CD4-positive, alpha-beta T cell treated with Interleukin-17A for 1 hour (primary cell): ENCODE measurements around the gene PKNOX2.

Source experiments
- DNase-seq: peaks from one replicate; pipeline ENCODE4 v3.0.0-alpha.2; 2020

Gene PKNOX2

GRCh38 chr11:125264100-125265022 lies 99.8 kb downstream of the PKNOX2 start:
- no peak for DNase-seq

- no peak for DNase-seq
These were observed 103.0 kb downstream of the PKNOX2 start for GRCh38 chr11:125267548-125267947.

- no peak for DNase-seq
These were observed 104.1 kb downstream of the PKNOX2 start for GRCh38 chr11:125268611-125269010.

- DNase-seq = no peak
These were observed 105.6 kb downstream of the PKNOX2 start for GRCh38 chr11:125270106-125270505.

GRCh38 chr11:125270711-125271110 lies 106.2 kb downstream of the PKNOX2 start:
- no peak for DNase-seq

GRCh38 chr11:125271483-125272091 lies 107.0 kb downstream of the PKNOX2 start:
- no peak for DNase-seq

- DNase-seq = no peak
These were observed 107.5 kb downstream of the PKNOX2 start for GRCh38 chr11:125272092-125272491.

GRCh38 chr11:125272821-125273220 lies 108.3 kb downstream of the PKNOX2 start:
- no peak for DNase-seq

GRCh38 chr11:125273519-125274000 lies 109.0 kb downstream of the PKNOX2 start:
- no peak for DNase-seq

- DNase-seq = no peak
These were observed 109.8 kb downstream of the PKNOX2 start for GRCh38 chr11:125274309-125274708.

- DNase-seq = no peak
These were observed 110.2 kb downstream of the PKNOX2 start for GRCh38 chr11:125274774-125275173.

- DNase-seq = no peak
These were observed 111.5 kb downstream of the PKNOX2 start for GRCh38 chr11:125275905-125276618.

- DNase-seq = no peak
These were observed 112.0 kb downstream of the PKNOX2 start for GRCh38 chr11:125276619-125276976.

- DNase-seq = no peak
These were observed 115.3 kb downstream of the PKNOX2 start for GRCh38 chr11:125279676-125280418.

GRCh38 chr11:125280646-125281045 lies 116.1 kb downstream of the PKNOX2 start:
- no peak for DNase-seq

- DNase-seq = no peak
These were observed 117.5 kb downstream of the PKNOX2 start for GRCh38 chr11:125281831-125282595.

- no peak for DNase-seq
These were observed 118.0 kb downstream of the PKNOX2 start for GRCh38 chr11:125282596-125282914.

GRCh38 chr11:125284245-125284850 lies 119.8 kb downstream of the PKNOX2 start:
- no peak for DNase-seq

GRCh38 chr11:125285844-125286243 lies 121.3 kb downstream of the PKNOX2 start:
- DNase-seq = no peak

GRCh38 chr11:125286486-125286885 lies 121.9 kb downstream of the PKNOX2 start:
- no peak for DNase-seq

GRCh38 chr11:125287491-125288210 lies 123.1 kb downstream of the PKNOX2 start:
- DNase-seq = no peak
